Keratinocyte (primary cell): Measurements from ENCODE around the gene CD96.

Source experiments
- CTCF ChIP-seq, 3 experiments: IDR thresholded peaks in 1 of 3; conservative IDR thresholded peaks in 1 of 3; optimal IDR thresholded peaks in 1 of 3; 2 replicates in 2 of 3; 3 replicates in 1 of 3; pipeline versions ENCODE3 to v1.5.1; 2011; ENCODE audit warnings: low read length in 3 of 3, mild to moderate bottlenecking in 3 of 3, moderate library complexity in 2 of 3, control low read depth in 1 of 3, inconsistent platforms in 1 of 3; ENCODE audit not compliant: insufficient read depth in 2 of 3; ENCODE audit errors: extremely low read depth in 1 of 3
- EZH2 ChIP-seq: IDR thresholded peaks from one replicate; pipeline ENCODE4 v1.6.1; 2012; ENCODE audit warnings: inconsistent platforms, mild to moderate bottlenecking, low read length, moderate library complexity

GRCh38 chr3:111609700-111610099 is 67.7 kb downstream of the CD96 start:
- TF ChIP-seq EZH2 (no peak), CTCF (optimal IDR thresholded peaks at IDR 0.05 in 1 of 3, IDR thresholded peaks at IDR 0.05 in 1 of 3, conservative IDR thresholded peaks at IDR 0.05 in 1 of 3; ENCODE audit: extremely low read depth in 1 of 3, insufficient read depth in 2 of 3, low read length in 3 of 3) (no peak)
